GM12872 (cell line): ENCODE results near the gene TP53RK.

Source experiments
- TF ChIP-seq, protein P1 (sequence below): IDR thresholded peaks from 3 replicates; pipeline ENCODE4 v1.5.1; 2011; ENCODE audit warnings: low read depth, mild to moderate bottlenecking, low read length, moderate library complexity; ENCODE audit not compliant: insufficient read depth

Gene TP53RK

DNA sequence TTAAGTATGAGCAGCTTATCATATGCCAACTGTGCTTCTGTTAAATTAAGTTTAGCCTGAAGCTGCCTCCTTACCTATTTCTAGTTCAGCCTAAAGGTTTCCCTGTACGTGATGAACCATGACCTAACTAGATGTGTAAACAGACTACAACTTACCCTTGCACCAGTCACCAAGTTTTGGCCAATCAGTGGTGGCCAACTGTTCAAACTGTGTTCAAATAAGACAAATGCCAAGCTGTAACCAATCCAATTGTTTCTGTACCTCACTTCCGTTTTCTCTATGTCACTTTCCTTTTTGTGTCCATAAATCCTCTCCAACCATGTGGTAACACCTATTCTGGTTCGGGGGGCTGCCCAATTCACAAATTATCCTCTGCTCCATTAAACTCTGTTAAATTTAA lies 14.2 kb upstream of the TP53RK start:
- TF ChIP-seq, protein P1, sequence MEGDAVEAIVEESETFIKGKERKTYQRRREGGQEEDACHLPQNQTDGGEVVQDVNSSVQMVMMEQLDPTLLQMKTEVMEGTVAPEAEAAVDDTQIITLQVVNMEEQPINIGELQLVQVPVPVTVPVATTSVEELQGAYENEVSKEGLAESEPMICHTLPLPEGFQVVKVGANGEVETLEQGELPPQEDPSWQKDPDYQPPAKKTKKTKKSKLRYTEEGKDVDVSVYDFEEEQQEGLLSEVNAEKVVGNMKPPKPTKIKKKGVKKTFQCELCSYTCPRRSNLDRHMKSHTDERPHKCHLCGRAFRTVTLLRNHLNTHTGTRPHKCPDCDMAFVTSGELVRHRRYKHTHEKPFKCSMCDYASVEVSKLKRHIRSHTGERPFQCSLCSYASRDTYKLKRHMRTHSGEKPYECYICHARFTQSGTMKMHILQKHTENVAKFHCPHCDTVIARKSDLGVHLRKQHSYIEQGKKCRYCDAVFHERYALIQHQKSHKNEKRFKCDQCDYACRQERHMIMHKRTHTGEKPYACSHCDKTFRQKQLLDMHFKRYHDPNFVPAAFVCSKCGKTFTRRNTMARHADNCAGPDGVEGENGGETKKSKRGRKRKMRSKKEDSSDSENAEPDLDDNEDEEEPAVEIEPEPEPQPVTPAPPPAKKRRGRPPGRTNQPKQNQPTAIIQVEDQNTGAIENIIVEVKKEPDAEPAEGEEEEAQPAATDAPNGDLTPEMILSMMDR = no peak

DNA sequence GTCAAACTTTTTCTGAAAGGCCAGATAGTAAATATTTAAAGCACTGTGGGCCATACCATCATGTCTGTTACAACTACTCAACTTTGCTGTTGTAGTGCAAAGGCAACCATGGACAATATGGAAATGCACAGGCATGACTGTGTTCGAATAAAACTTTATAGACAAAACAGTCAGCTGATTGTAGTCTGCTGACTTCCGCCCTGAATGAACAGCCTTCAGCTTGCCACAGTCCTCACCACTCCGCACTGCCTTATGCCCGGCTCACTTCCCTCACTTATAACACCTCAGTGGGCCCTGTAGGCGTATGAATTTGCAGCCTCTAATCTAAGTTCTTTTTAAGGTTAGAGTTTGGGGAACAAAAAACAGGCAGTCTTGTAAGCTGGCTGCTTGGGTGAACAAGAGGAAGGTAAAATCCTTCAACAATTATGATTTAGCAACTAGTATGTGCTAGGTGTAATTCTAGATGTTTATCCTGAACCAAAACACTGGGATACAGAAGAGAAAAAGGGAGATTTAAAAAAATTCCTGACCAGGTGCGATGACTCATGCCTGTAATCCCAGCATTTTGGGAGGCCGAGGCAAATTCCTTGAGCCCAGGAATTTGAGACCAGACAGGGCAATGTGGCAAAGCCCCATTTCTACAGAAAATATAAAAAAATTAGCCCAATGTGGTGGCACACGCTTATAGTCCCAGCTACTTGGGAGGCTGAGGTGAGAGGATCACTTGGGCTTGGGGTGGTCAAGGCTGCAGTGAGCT lies 13.4 kb upstream of the TP53RK start:
- TF ChIP-seq, protein P1 = no peak

DNA sequence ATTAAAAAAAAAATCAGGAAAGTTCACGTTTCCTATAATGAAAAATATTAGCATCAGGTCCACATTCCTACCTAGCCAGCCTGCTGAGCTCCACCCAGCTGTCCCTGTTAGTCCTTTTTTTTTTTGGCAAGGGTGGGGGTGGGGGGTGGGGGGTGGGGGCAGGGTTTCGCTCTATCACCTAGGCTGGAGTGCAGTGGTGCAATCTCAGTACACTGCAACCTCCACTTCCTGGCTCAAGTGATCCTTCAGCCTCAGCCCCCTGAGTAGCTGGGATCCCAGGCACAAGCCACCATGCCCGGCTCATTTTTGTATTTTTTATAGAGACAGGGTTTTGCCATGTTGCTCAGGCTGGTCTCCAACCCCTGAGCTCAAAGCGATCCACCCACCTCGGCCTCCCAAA lies 12.7 kb upstream of the TP53RK start:
- TF ChIP-seq, protein P1 = no peak

DNA sequence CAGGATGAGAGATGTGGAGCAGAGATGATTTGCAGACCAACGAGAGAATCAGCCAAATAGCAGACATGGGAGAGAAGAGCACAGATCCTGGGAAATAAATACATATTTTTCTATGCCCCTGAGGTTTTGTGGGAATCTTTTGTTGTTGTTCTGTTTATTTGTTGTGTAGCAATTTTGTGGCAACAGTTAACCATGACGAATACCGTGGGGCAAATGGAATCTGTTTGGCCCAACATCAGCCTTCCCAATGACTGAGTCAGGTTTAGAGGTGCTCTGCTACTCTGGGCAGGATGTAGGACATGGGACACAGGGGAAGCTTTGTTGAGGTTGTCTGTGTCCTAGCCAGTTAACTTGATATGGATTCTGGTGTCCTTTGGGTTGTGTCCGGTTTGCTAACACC lies 12.3 kb upstream of the TP53RK start:
- TF ChIP-seq, protein P1 = no peak

DNA sequence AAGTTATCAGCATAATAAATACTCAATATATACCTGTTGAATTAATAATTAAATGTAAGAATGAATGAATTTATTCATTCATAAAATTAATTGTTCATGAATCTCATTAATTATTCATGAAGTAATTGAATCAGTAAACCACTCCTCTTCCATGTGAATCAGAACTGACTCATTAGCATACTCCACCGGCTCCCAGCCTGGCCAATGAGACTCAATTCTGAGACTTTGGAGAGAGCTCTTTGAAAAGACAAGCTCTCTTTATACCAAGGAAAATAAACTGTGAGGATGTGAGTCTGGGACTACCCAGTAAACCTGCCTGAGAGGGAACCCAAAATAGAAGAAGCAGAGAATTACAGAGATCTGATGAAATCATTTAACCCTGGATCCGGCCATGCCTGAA lies 11.8 kb upstream of the TP53RK start:
- TF ChIP-seq, protein P1 = no peak

DNA sequence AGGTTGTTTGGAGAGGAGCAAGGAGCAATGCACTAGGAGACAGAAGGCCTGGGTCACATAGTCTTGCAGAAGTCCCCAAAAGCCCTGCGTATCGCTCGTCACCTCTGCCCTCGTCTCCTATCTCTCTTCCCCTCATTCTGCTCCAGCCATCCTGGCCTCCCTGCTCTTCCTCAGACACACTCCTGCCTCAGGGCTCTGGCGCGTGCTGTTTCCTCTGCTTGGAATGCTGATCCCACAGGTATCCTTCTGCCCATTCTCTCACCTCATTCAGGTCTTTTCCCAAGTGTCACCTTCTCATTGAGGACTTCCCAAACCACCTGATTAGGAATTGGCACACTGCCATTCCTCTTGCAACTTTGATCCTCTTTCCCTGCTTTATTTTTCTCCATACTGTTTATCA lies 11.2 kb upstream of the TP53RK start:
- TF ChIP-seq, protein P1 = no peak

DNA sequence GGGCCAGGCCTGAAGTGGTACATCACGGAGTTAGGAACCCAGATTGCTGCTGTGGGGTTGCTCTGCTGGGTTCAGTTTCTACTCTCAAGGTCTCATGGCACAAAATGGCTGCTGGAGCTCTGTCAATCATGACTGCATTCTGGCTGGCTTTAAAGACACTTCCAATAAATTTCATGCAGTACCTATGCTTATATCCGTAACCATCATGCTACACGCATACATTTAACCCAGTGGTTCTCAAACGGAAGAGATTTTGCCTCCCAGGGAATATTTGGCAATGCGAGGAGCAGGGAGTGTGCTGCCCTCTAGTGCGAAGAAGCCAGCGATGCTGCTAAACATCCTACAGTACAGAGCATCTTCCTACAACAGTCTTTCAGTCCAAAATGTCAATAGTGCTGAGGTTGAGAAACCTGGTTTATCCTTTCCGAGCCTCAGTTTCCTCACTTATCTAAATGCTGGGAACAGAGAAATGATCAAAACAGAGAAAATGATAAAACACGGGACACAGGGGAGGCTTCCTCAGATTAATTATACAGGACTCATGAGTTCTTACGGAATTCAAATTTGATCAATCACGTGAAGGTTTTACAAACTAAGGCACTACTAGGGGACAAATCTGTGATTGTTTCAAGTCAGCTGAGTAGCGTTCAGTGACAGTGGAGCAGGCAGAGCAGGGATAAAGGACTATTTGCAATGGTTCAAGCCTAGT lies 10.6 kb upstream of the TP53RK start:
- TF ChIP-seq, protein P1 = peak; percentile 72
